NT2/D1 (cell line): Measurements from ENCODE around the gene STYXL2.

Source experiments
- SUZ12 ChIP-seq: IDR thresholded peaks from 2 replicates; pipeline ENCODE4 v1.6.1; 2011; ENCODE audit not compliant: insufficient read length, insufficient read depth; ENCODE audit errors: extremely low read depth
- YY1 ChIP-seq: IDR thresholded peaks from 2 replicates; pipeline ENCODE4 v1.6.1; 2011; ENCODE audit not compliant: insufficient read length, insufficient read depth
- ZNF274 ChIP-seq: IDR thresholded peaks from 2 replicates; pipeline ENCODE4 v1.6.1; 2011; ENCODE audit warnings: mild to moderate bottlenecking, low read depth, low read length

- TF ChIP-seq SUZ12 (no peak), ZNF274 (no peak), YY1 (no peak)
Measured at GRCh38 chr1:167109125-167109524, 15.2 kb downstream of the STYXL2 start.
